LNCAP (cell line): ENCODE measurements around the gene NDC80.

ENCODE experiments used
- TF ChIP-seq, protein P1 (sequence below): fragments of 450-650 bp; IDR thresholded peaks from 2 replicates; pipeline ENCODE4 v1.5.1; 2017; ENCODE audit warnings: mild to moderate bottlenecking

The NDC80 gene

DNA sequence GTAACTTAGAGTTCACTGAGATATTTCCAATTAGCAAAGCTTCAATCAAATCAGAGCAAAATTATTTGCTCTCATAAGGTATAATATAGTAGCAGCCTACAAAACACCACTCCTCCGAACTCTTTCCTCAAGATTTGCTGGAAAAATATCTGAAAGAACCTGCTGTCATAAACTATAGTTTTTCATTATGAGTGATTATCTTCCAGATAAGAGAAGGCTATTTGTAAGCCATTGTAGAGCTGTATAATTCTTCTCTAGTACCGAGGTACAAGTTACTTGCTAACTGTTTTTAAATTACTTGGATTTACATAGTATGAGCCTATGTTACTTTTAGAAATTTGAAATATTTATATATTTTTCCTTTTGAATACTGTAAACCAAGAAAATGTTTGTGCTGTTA is 2.1 kb downstream of the NDC80 start:
- TF ChIP-seq, protein P1, sequence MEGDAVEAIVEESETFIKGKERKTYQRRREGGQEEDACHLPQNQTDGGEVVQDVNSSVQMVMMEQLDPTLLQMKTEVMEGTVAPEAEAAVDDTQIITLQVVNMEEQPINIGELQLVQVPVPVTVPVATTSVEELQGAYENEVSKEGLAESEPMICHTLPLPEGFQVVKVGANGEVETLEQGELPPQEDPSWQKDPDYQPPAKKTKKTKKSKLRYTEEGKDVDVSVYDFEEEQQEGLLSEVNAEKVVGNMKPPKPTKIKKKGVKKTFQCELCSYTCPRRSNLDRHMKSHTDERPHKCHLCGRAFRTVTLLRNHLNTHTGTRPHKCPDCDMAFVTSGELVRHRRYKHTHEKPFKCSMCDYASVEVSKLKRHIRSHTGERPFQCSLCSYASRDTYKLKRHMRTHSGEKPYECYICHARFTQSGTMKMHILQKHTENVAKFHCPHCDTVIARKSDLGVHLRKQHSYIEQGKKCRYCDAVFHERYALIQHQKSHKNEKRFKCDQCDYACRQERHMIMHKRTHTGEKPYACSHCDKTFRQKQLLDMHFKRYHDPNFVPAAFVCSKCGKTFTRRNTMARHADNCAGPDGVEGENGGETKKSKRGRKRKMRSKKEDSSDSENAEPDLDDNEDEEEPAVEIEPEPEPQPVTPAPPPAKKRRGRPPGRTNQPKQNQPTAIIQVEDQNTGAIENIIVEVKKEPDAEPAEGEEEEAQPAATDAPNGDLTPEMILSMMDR, result no peak

DNA sequence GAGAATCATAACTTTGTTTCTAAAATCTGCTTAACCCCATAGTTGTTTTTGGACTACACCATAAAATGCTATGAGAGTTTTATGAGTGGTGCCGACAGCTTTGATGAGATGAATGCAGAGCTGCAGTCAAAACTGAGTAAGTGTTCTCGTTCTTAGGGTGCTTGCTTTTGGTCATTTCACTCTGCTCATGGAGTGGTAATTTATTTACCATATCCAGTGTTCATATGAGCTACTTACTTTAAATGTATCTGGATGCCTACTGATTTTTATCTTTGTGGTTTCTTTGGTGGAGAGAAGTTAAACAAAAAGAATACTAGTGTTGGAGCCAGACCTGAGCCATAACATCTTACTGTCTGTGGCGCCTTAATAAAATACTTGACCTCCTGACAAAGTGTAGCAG is 16.4 kb downstream of the NDC80 start:
- TF ChIP-seq, protein P1, result no peak

DNA sequence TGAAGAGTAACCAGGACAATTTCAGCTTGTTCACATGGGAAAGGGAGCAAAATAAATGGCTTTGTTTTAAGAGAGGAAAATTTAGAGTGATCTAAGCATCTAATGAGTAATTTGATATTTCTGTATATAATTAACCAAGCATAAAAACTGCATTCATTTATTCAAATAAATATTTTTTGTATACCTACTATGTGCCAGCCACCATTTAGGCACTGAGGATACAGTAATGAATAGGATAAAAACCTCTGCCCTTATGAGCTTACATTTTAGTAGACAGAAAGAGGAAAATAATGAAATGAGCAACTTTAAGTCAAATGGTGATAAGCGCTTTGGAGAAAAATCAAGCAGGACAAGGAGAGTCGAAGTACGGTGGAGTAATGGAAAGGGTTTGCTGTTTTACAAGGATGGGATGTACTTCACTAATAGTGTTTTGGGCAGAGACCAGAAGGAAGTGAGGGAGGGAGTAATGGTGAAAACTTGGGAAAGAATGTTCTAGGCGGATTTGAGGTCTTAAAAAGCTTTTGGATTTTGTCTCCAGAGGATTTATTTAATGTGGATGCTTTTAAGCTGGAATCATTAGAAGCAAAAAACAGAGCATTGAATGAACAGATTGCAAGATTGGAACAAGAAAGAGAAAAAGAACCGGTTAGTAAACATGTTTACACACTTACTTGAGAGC is 17.4 kb downstream of the NDC80 start:
- TF ChIP-seq, protein P1, result no peak

DNA sequence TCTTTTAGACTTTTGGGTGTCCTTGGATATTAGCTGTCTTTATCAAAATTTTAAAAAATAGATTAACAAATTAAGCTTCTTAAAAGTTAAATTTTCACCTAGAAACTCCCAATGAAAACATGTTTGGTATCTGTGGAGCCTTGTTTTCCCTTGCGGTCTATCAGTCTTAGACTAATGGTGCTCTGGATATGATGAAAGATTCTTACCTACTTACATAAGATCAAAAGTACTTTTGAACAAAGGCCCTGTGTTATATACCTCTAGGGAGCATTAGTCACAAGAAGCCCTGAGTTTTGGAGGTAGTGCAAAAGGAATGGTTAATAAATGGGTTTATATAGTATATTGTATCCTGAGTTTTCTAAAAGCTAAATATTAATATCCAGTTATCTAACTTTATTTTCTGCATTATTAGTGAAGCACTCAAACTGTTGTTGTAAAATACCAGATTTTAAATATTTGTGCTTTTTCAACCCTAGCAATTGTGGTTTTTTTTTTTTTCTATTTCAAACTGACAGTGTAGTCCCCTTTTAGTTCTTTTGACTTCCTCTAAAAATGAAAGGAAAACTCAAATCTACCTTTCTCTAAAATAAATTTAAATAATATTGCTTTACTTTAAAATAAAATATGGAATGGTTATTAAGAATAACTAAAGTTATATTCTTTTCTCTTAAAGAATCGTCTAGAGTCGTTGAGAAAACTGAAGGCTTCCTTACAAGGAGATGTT is 18.1 kb downstream of the NDC80 start:
- TF ChIP-seq, protein P1, result no peak

DNA sequence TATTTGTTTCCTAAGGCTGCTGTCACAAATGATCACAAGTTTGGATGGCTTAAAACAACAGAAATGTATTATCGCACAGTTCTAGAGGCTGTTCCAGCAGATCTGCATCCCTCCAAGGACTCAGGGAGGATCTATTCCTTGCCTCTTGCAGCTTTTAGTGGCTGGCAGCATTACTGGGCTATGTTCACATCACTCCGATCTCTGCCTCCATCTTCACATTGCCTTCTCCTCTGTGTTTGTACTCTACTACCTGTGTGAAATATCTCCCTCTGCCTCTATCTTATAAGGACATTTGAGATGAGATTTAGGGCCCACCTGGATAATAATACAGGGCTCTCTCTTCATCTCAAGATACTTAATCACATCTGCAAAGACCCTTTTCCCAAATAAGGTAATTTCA is 18.9 kb downstream of the NDC80 start:
- TF ChIP-seq, protein P1, result no peak

DNA sequence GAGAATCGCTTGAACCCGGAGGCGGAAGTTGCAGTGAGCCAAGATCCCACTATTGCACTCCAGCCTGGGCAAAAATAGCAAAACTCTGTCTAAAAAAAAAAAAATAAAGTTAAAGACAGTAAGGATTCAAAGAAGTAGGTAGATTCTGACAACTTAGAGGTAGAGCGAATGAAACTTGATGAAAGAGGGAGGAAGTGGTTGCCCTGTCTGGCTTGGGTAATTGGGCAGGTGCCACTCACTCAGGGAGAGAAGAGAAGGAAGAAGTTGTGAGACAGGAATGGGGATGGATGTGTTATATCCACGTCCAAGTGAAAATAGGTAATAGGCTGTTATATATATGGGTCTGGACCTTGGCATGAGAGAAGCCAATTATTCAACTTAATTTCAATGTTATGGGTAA is 26.3 kb downstream of the NDC80 start:
- TF ChIP-seq, protein P1, result no peak

DNA sequence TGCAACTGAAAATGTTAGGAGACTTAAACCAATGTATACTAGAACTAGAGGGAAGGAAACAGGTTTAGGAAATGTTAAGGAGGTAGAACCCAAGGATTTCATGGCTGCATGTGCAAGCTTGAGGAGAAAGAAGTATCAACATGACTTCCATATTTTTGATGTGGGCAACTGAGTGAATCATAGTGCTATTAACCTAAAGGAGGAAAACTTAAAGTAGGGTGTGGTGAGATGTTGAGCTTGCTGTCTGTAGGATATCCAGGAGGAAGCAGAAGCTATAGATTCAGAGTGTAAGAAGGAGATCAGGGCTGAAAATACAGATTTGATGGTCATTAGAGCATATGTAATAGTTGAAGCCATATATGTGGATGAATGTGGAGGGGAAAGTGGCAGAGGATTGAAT is 31.5 kb downstream of the NDC80 start:
- TF ChIP-seq, protein P1, result no peak
